ENCODE data around the gene CEP63.
"Not testable (repeated sequence)": the region's sequence is repeated elsewhere in the genome, so short reads cannot be mapped to it uniquely, and the experiment has no call there.

DNA sequence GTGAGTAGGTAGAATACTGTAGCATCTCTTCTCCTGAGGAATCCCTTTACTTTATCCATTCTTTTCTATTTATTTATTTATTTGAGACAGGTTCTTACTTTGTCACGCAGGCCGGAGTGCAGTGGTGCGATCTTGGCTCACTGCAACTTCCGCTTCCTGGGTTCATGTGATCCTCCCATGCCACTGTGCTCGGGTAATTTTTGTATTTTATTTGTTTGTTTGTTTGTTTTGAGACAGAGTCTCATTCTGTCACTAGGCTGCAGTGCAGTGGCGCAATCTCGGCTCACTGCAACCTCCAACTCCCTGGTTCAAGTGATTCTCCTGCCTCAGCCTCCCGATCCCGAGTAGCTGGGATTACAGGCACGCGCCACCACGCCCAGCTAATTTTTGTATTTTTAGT lies 58.9 kb downstream of the CEP63 start:
- TF ChIP-seq CTCF (conservative IDR thresholded peaks at IDR 0.05); ZFX (IDR thresholded peaks at IDR 0.05): not testable (repeated sequence)

All from C4-2B (cell line).